Peyer's patch (tissue), 4 donors: ENCODE data around the gene CLDN17.

Source experiments
- CTCF ChIP-seq, 6 experiments: fragments of 450-650 bp in 4 of 6; fragments of 200-600 bp in 2 of 6; sonication (generic) in 1 of 6; IDR thresholded peaks; one replicate each; pipeline ENCODE4 v1.5.1; 2017 to 2019; ENCODE audit warnings: antibody characterized with exemption in 6 of 6, mild to moderate bottlenecking in 3 of 6, moderate library complexity in 1 of 6
- POLR2A ChIP-seq, 2 donors: fragments of 450-650 bp; IDR thresholded peaks; one replicate each; pipeline ENCODE4 v1.5.1; 2017; ENCODE audit warnings: antibody characterized with exemption in 2 of 2, mild to moderate bottlenecking in 2 of 2, moderate library complexity in 2 of 2

- TF ChIP-seq CTCF (IDR thresholded peaks at IDR 0.05), result no peak
- TF ChIP-seq POLR2A (IDR thresholded peaks at IDR 0.05), result no peak
Observed at GRCh38 chr21:30148906-30149305, 17.7 kb downstream of the CLDN17 start.
